OCI-LY7 (cell line): ENCODE data around the gene PRDM1. TPM values are rescaled to one million over a fixed set of nuclear protein-coding genes. Genes with fewer than 3 reads are reported as not detected.

Experiments used
- BruUV-seq: library from RNA; stranded (reverse); fragments of 400-500 nt; replicated peaks from 2 replicates; lab custom pipeline; 2021; lab: Mats Ljungman, UMichigan
- CTCF ChIA-PET: fragments of 300-600 bp; sonication (Branson Sonifier 250); formaldehyde crosslinking; loops from one replicate; lab custom pipeline; 2022; ENCODE audit warnings: antibody characterized with exemption; ENCODE audit not compliant: unreplicated experiment; lab: Charles Lee
- POLR2A ChIA-PET: fragments of 300-600 bp; sonication (Branson Sonifier 250); formaldehyde crosslinking; loops from one replicate; lab custom pipeline; 2022; ENCODE audit warnings: antibody characterized with exemption; lab: Charles Lee
- DNase-seq: peaks from one replicate; pipeline ENCODE4 v3.0.0-alpha.2; 2015; ENCODE audit warnings: low spot score
- H2AFZ ChIP-seq: fragments of 200-600 bp; sonication (generic), shearing (Covaris generic); 2 replicates; pipeline ENCODE4 v1.6.1; 2014; ENCODE audit warnings: mild to moderate bottlenecking, antibody characterized with exemption, low read length, moderate library complexity
- H3K27ac ChIP-seq: fragments of 200-600 bp; sonication (generic); 2 replicates; pipeline ENCODE4 v1.5.1; 2014; ENCODE audit warnings: mixed run types, low read depth, mild to moderate bottlenecking, moderate library complexity, low read length, inconsistent platforms; ENCODE audit not compliant: poor library complexity, severe bottlenecking
- H3K36me3 ChIP-seq: fragments of 200-600 bp; sonication (generic); 2 replicates; pipeline ENCODE4 v1.6.1; 2014; ENCODE audit warnings: mild to moderate bottlenecking, antibody characterized with exemption, low read length, moderate library complexity, mixed read lengths; ENCODE audit not compliant: insufficient read depth
- H3K4me1 ChIP-seq: fragments of 200-600 bp; sonication (generic); 2 replicates; pipeline ENCODE4 v1.5.1; 2014; ENCODE audit warnings: mild to moderate bottlenecking, low read length; ENCODE audit not compliant: insufficient read depth, poor library complexity, severe bottlenecking
- H3K4me2 ChIP-seq: fragments of 200-600 bp; sonication (generic); 2 replicates; pipeline ENCODE4 v1.6.1; 2014; ENCODE audit warnings: mild to moderate bottlenecking, low read length
- H3K4me3 ChIP-seq: fragments of 200-600 bp; sonication (generic); 2 replicates; pipeline ENCODE4 v1.5.1; 2014; ENCODE audit warnings: mild to moderate bottlenecking, low read depth, low read length; ENCODE audit not compliant: poor library complexity, severe bottlenecking
- H3K79me2 ChIP-seq: fragments of 200-600 bp; sonication (generic); 2 replicates; pipeline ENCODE4 v1.6.1; 2016; ENCODE audit warnings: low read depth, mild to moderate bottlenecking, low read length, moderate library complexity, mixed read lengths; ENCODE audit not compliant: insufficient read depth
- H3K9me2 ChIP-seq: fragments of 200-600 bp; sonication (generic); 2 replicates; pipeline ENCODE4 v1.6.1; 2016; ENCODE audit warnings: mild to moderate bottlenecking, low read length, mixed read lengths; ENCODE audit not compliant: insufficient read depth
- H3K9me3 ChIP-seq: fragments of 200-600 bp; sonication (generic); 2 replicates; pipeline ENCODE4 v1.6.1; 2014; ENCODE audit warnings: mild to moderate bottlenecking, mixed run types, low read length, mixed read lengths
- H4K20me1 ChIP-seq: fragments of 200-600 bp; sonication (generic); 2 replicates; pipeline ENCODE4 v1.6.1; 2014; ENCODE audit warnings: mild to moderate bottlenecking, antibody characterized with exemption, low read length, moderate library complexity, mixed read lengths; ENCODE audit not compliant: insufficient read depth
- CTCF ChIP-seq: fragments of 200-600 bp; sonication (generic); conservative IDR thresholded peaks from 2 replicates; pipeline ENCODE4 v1.5.1; 2014; ENCODE audit warnings: mild to moderate bottlenecking, antibody characterized with exemption, low read length, moderate library complexity, mixed read lengths
- EZH2phosphoT487 ChIP-seq: fragments of 200-600 bp; sonication (generic); IDR thresholded peaks from 2 replicates; pipeline ENCODE4 v1.6.1; 2018; ENCODE audit warnings: low read depth, borderline replicate concordance, mild to moderate bottlenecking, mixed run types, antibody characterized with exemption, low read length, moderate library complexity, mixed read lengths
- intact Hi-C: fragments of 100-400 bp; cut with micrococcal nuclease; formaldehyde crosslinking; loops from one replicate; pipeline ENCODE4 v1.10.0; 2022; ENCODE audit not compliant: unreplicated experiment
- total RNA-seq, 2 experiments: library from RNA; depleted of rRNA in 1 of 2; stranded (reverse); fragments of >200 nt in 1 of 2; shearing (Covaris generic) in 1 of 2; gene quantifications; 2 replicates each; pipeline ENCODE4 v1.2.3, GENCODE V29; 2014 to 2022

The PRDM1 gene
- total RNA-seq, 2 experiments from 2014 or later, result 1.5 to 3.3 TPM

GRCh38 chr6:106086814-106087175 is 659 bp downstream of the PRDM1 start:
- no peak for DNase-seq
- H4K20me1 ChIP-seq, result no peaks in the 10 kb centered on the region
- H3K9me3 ChIP-seq, result no peaks in the 10 kb centered on the region
- peak overlapping the region; percentile 82 for H3K4me2 ChIP-seq
- intact Hi-C loops, result loop anchor here (1.0 to 5.0 kb wide), 2 partner anchors 78 to 204 kb away; no protein-coding TSS in a partner anchor
- TF ChIP-seq EZH2phosphoT487 (no peak), CTCF (no peak)
- ChIA-PET CTCF (interaction anchor here (0.7 to 1.2 kb wide), 3 partner anchors 10 to 214 kb away, joined by 3 to 6 read pairs (median 3); no protein-coding TSS in a partner anchor), POLR2A (interaction anchor here (0.7 to 2.5 kb wide), 12 partner anchors 10 to 1184 kb away, joined by 3 to 10 read pairs (median 4); no protein-coding TSS in a partner anchor)
- no peaks in the 10 kb centered on the region for H3K9me2 ChIP-seq
- peak overlapping the region; percentile 87 for H3K27ac ChIP-seq
- no peaks in the 10 kb centered on the region for H3K36me3 ChIP-seq
- peak overlapping the region; percentile 63 for H3K4me3 ChIP-seq
- no TSS peak for BruUV-seq
- peaks cover 74% of the 10 kb centered on the region for H3K4me1 ChIP-seq
- peak overlapping the region; percentile 91; the same call in 1 of the 2 replicates for H2AFZ ChIP-seq
- peaks cover 7% of the 10 kb centered on the region; the same call in 1 of the 2 replicates for H3K79me2 ChIP-seq

- Histone ChIP-seq H3K36me3 (no peaks in the 10 kb centered on the region), H3K4me3 (peak overlapping the region; percentile 63), H3K9me2 (no peaks in the 10 kb centered on the region), H3K79me2 (peaks cover 7% of the 10 kb centered on the region; the same call in 1 of the 2 replicates), H2AFZ (peak overlapping the region; percentile 91; the same call in 1 of the 2 replicates), H3K27ac (no peak overlapping the region), H3K4me1 (peaks cover 82% of the 10 kb centered on the region), H4K20me1 (no peaks in the 10 kb centered on the region), H3K4me2 (peak overlapping the region; percentile 82), H3K9me3 (no peaks in the 10 kb centered on the region)
- no TSS peak for BruUV-seq
- POLR2A ChIA-PET, result interaction anchor here (0.7 to 2.5 kb wide), 10 partner anchors 11 to 353 kb away, joined by 3 to 10 read pairs (median 3); no protein-coding TSS in a partner anchor
- no peak for DNase-seq
- no peak for TF ChIP-seq CTCF
- no peak for TF ChIP-seq EZH2phosphoT487
- intact Hi-C loops, result loop anchor here (1.0 to 5.0 kb wide), 2 partner anchors 205 to 214 kb away; no protein-coding TSS in a partner anchor
- CTCF ChIA-PET, result interaction anchor here (0.6 to 1.1 kb wide), 5 partner anchors 54 to 594 kb away, joined by 3 to 6 read pairs (median 3); no protein-coding TSS in a partner anchor
These were observed 1.6 kb downstream of the PRDM1 start for GRCh38 chr6:106087548-106088325.
